ENCODE measurements around the gene KRT39. TPM values are rescaled to one million over a fixed set of nuclear protein-coding genes. Genes with fewer than 3 reads are reported as not detected.

Gene KRT39
- polyA plus RNA-seq, 1 experiment, result not detected

GRCh38 chr17:40950176-40950575 lies 16.6 kb downstream of the KRT39 start:
- ChIA-PET CTCF (interaction anchor here (0.7 to 0.8 kb wide), 2 partner anchors 80 to 599 kb away, joined by 3 read pairs; partner anchors contain the start of gene KRTAP1-4), POLR2A (no interaction called here)
- Histone ChIP-seq H3K4me3 (ENCODE audit: low read depth, low read length) (no peak overlapping the region), H3K36me3 (ENCODE audit: control insufficient read depth, insufficient read depth, low read length) (no peaks in the 10 kb centered on the region), H3K27me3 (ENCODE audit: control insufficient read depth, insufficient read depth, low read length) (no peaks in the 10 kb centered on the region)
- TF ChIP-seq, protein P1, sequence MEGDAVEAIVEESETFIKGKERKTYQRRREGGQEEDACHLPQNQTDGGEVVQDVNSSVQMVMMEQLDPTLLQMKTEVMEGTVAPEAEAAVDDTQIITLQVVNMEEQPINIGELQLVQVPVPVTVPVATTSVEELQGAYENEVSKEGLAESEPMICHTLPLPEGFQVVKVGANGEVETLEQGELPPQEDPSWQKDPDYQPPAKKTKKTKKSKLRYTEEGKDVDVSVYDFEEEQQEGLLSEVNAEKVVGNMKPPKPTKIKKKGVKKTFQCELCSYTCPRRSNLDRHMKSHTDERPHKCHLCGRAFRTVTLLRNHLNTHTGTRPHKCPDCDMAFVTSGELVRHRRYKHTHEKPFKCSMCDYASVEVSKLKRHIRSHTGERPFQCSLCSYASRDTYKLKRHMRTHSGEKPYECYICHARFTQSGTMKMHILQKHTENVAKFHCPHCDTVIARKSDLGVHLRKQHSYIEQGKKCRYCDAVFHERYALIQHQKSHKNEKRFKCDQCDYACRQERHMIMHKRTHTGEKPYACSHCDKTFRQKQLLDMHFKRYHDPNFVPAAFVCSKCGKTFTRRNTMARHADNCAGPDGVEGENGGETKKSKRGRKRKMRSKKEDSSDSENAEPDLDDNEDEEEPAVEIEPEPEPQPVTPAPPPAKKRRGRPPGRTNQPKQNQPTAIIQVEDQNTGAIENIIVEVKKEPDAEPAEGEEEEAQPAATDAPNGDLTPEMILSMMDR (IDR thresholded peaks at IDR 0.05; ENCODE audit: insufficient read depth, low read depth, low read length), result no peak
- DNase-seq (ENCODE audit: low read depth), result no peak

DNA sequence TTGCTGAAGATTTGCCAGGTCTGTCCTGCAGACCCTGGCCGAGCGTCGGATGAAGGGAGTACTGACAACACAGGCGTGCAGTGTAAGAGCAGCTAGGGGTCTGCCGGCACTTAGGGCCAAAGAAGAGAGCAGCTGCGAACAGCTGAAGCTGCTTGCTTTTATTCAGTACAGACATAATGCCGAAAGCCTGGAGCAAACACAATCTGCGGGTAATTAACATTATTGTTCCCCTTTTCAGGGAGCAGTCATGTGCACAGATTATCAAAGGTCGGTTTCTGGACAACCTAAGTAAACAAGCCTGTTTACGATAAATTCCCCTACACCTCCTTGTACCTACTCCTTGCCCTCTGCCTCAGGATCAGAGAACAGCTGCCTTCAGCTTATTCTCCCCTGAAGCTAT lies 17.3 kb downstream of the KRT39 start:
- ChIA-PET CTCF (interaction anchor here (0.7 to 0.8 kb wide), 2 partner anchors 80 to 599 kb away, joined by 3 read pairs; partner anchors contain the start of gene KRTAP1-4), POLR2A (no interaction called here)
- no peak for DNase-seq (ENCODE audit: low read depth)
- Histone ChIP-seq H3K36me3 (ENCODE audit: control insufficient read depth, insufficient read depth, low read length) (no peaks in the 10 kb centered on the region), H3K4me3 (ENCODE audit: low read depth, low read length) (no peak overlapping the region), H3K27me3 (ENCODE audit: control insufficient read depth, insufficient read depth, low read length) (no peaks in the 10 kb centered on the region)
- TF ChIP-seq, protein P1 (IDR thresholded peaks at IDR 0.05; ENCODE audit: insufficient read depth, low read depth, low read length), result no peak

DNA sequence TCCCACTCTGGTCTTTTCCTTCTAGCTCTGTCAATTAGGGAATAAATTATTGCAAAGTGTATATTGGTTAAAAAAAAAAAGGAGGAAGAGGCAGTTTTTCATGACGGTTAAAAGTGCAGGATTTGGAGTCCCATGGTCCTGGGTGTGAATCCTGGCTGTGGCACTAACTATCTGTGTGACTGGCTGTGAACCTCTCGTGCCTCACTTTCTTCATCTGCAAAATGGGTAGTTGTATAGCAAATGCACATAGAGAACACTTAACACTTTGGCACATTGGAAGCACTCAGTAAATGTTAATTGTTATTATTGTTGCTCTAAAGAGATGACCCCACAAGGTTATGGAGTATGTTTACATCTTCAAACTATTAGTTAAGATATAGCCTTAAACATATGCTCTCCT lies 18.8 kb downstream of the KRT39 start:
- ChIA-PET POLR2A (no interaction called here), CTCF (interaction anchor here (0.6 kb wide), 1 partner anchor 111 kb away, joined by 3 read pairs; no protein-coding TSS in a partner anchor)
- no peak overlapping the region for H3K4me3 ChIP-seq (ENCODE audit: low read depth, low read length)
- no peak for DNase-seq (ENCODE audit: low read depth)
- no peaks in the 10 kb centered on the region for H3K27me3 ChIP-seq (ENCODE audit: control insufficient read depth, insufficient read depth, low read length)
- no peaks in the 10 kb centered on the region for H3K36me3 ChIP-seq (ENCODE audit: control insufficient read depth, insufficient read depth, low read length)
- TF ChIP-seq, protein P1 (IDR thresholded peaks at IDR 0.05; ENCODE audit: insufficient read depth, low read depth, low read length), result no peak

GRCh38 chr17:40945414-40945813 lies 21.3 kb downstream of the KRT39 start:
- CTCF ChIA-PET, result no interaction called here
- Histone ChIP-seq H3K36me3 (ENCODE audit: control insufficient read depth, insufficient read depth, low read length) (no peaks in the 10 kb centered on the region), H3K4me3 (ENCODE audit: low read depth, low read length) (no peak overlapping the region), H3K27me3 (ENCODE audit: control insufficient read depth, insufficient read depth, low read length) (no peaks in the 10 kb centered on the region)
- POLR2A ChIA-PET, result no interaction called here
- no peak for DNase-seq (ENCODE audit: low read depth)
- TF ChIP-seq, protein P1 (IDR thresholded peaks at IDR 0.05; ENCODE audit: insufficient read depth, low read depth, low read length), result no peak

DNA sequence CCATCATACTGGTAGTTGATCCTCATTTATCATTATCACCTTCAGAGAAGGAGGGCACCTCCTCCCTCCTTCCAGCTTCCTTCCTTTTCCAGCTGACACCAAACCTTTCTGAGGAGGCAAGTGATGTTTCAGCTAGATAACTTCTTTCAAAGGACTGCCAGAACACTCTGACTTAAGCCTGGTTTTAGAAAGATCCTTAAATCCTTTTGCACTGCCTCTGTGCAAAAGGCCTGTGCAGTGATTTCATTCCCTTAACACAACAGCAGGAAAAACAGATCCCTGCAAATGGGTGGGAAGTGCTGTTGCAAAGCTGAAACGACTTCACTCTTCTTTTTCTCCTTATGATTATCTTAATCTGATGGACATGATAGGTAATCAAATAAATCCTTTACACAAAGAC lies 22.2 kb downstream of the KRT39 start:
- POLR2A ChIA-PET, result no interaction called here
- DNase-seq (ENCODE audit: low read depth), result no peak
- H3K36me3 ChIP-seq (ENCODE audit: control insufficient read depth, insufficient read depth, low read length), result no peaks in the 10 kb centered on the region
- no peak overlapping the region for H3K4me3 ChIP-seq (ENCODE audit: low read depth, low read length)
- TF ChIP-seq, protein P1 (IDR thresholded peaks at IDR 0.05; ENCODE audit: insufficient read depth, low read depth, low read length), result no peak
- CTCF ChIA-PET, result interaction anchor here (1.1 kb wide), 1 partner anchor 11 kb away, joined by 3 read pairs; no protein-coding TSS in a partner anchor
- H3K27me3 ChIP-seq (ENCODE audit: control insufficient read depth, insufficient read depth, low read length), result no peaks in the 10 kb centered on the region
